Activated T-cell treated with anti-CD3 and anti-CD28 coated beads, Interleukin-2, amount 50 U/mL, for 4 hours (primary cell): ENCODE data around the gene ZBTB22. TPM values are rescaled to one million over a fixed set of nuclear protein-coding genes. Genes with fewer than 3 reads are reported as not detected.

Experiments used
- ATAC-seq, 2 donors: fragments of 200-7000 bp; cut with Tn5 transposase; one replicate each; pipeline ENCODE4 v1.10.0; 2021
- DNase-seq: peaks from one replicate; pipeline ENCODE4 v3.0.0-alpha.2; 2020
- H3K27me3 Mint-ChIP-seq: one replicate; pipeline ENCODE4 v1.8.0; 2021; ENCODE audit warnings: low read depth, mixed read lengths
- H3K36me3 Mint-ChIP-seq: one replicate; pipeline ENCODE4 v1.8.0; 2022; ENCODE audit warnings: mixed read lengths; ENCODE audit not compliant: insufficient read depth
- H3K4me1 Mint-ChIP-seq: one replicate; pipeline ENCODE4 v1.8.0; 2021; ENCODE audit warnings: low read depth, mixed read lengths
- H3K4me3 Mint-ChIP-seq: one replicate; pipeline ENCODE4 v1.8.0; 2021; ENCODE audit warnings: mild to moderate bottlenecking, moderate library complexity, mixed read lengths
- H3K9me3 Mint-ChIP-seq: one replicate; pipeline ENCODE4 v1.8.0; 2021; ENCODE audit warnings: mixed read lengths
- total RNA-seq, 3 donors: library from RNA; stranded (reverse); gene quantifications; one replicate each; pipeline ENCODE4 v1.2.1, GENCODE V29; 2021

ZBTB22 gene
- total RNA-seq, 3 donors from 2014 or later = 6.1 to 9.4 (median 8.9) TPM

GRCh38 chr6:33273129-33273923, 44.2 kb downstream of the ZBTB22 start:
- no peak for ATAC-seq
- Mint-ChIP-seq H3K27me3 (no peaks in the 10 kb centered on the region), H3K9me3 (no peaks in the 10 kb centered on the region), H3K36me3 (peaks cover 50% of the 10 kb centered on the region), H3K4me3 (peak overlapping the region; percentile 96), H3K4me1 (peaks cover 56% of the 10 kb centered on the region)
- DNase-seq = no peak

GRCh38 chr6:33272275-33273128, 45.0 kb downstream of the ZBTB22 start:
- Mint-ChIP-seq H3K36me3 (peaks cover 57% of the 10 kb centered on the region), H3K4me3 (peak overlapping the region; percentile 96), H3K4me1 (peaks cover 50% of the 10 kb centered on the region), H3K27me3 (no peaks in the 10 kb centered on the region), H3K9me3 (no peaks in the 10 kb centered on the region)
- no peak for DNase-seq
- ATAC-seq = peak; percentile 7

GRCh38 chr6:33271468-33272274, 45.9 kb downstream of the ZBTB22 start, which contains the start of the genes RPS18 and VPS52:
Gene RPS18, plus strand, starts transcription at chr6:33272075. Its CDS starts 45 bp downstream, at chr6:33272120.
Gene VPS52, minus strand, starts transcription at chr6:33271876. Its CDS starts 201 bp downstream, at chr6:33271675.
- H3K4me3 Mint-ChIP-seq = peak within 1 kb of the TSS; percentile 96
- ATAC-seq = peak; percentile 83 to 85
- peaks cover 46% of the 10 kb centered on the region for H3K4me1 Mint-ChIP-seq
- H3K27me3 Mint-ChIP-seq = no peaks in the 10 kb centered on the region
- no peaks in the 10 kb centered on the region for H3K9me3 Mint-ChIP-seq
- H3K36me3 Mint-ChIP-seq = peaks cover 64% of the 10 kb centered on the region
- DNase-seq = peak; percentile 88

GRCh38 chr6:33271117-33271467, 46.5 kb downstream of the ZBTB22 start:
- H3K36me3 Mint-ChIP-seq = peaks cover 63% of the 10 kb centered on the region
- no peak for DNase-seq
- H3K4me3 Mint-ChIP-seq = peak overlapping the region; percentile 96
- ATAC-seq = peak; percentile 17 to 29
- H3K9me3 Mint-ChIP-seq = no peaks in the 10 kb centered on the region
- H3K27me3 Mint-ChIP-seq = no peaks in the 10 kb centered on the region
- peaks cover 41% of the 10 kb centered on the region for H3K4me1 Mint-ChIP-seq

Other genes starting within 250 kb of the ZBTB22 start
- gene HLA-DPA1, start 244.1 kb downstream of the ZBTB22 start, total RNA-seq = 10 to 100 TPM; 18.0 to 31.5 (median 19.8) TPM
- 1 to 10 TPM; 6.0 to 9.8 (median 6.3) TPM for gene HLA-DPB1, start 241.8 kb downstream of the ZBTB22 start, total RNA-seq
- under 1 TPM; 0.48 to 0.98 (median 0.60) TPM for gene COL11A2, start 125.3 kb downstream of the ZBTB22 start, total RNA-seq
- gene RXRB, start 117.1 kb downstream of the ZBTB22 start, total RNA-seq = 10 to 100 TPM; 55.2 to 62.3 (median 60.8) TPM
- gene SLC39A7, start 116.9 kb downstream of the ZBTB22 start, total RNA-seq = 10 to 100 TPM; 68.7 to 78.3 (median 72.1) TPM
- gene HSD17B8, start 113.1 kb downstream of the ZBTB22 start, total RNA-seq = 10 to 100 TPM; 11.7 to 20.1 (median 19.4) TPM
- gene RING1, start 109.2 kb downstream of the ZBTB22 start, total RNA-seq = 10 to 100 TPM; 64.7 to 66.5 (median 66.3) TPM
- 10 to 100 TPM; 51.2 to 65.4 (median 63.5) TPM for gene VPS52, start 45.9 kb downstream of the ZBTB22 start, total RNA-seq
- gene RPS18, start 45.7 kb downstream of the ZBTB22 start, total RNA-seq = 1,000 to 10,000 TPM; 4,231 to 4,415 (median 4,409) TPM
- 1 to 10 TPM; 2.6 to 3.8 (median 3.7) TPM for gene B3GALT4, start 40.6 kb downstream of the ZBTB22 start, total RNA-seq
- gene WDR46, start 28.5 kb downstream of the ZBTB22 start, total RNA-seq = 100 to 1,000 TPM; 188 to 198 (median 197) TPM
- gene PFDN6, start 28.1 kb downstream of the ZBTB22 start, total RNA-seq = 100 to 1,000 TPM; 153 to 157 (median 153) TPM
- 10 to 100 TPM; 11.6 to 15.8 (median 15.4) TPM for gene RGL2, start 18.8 kb downstream of the ZBTB22 start, total RNA-seq
- gene TAPBP, start 3.7 kb downstream of the ZBTB22 start, total RNA-seq = 100 to 1,000 TPM; 265 to 315 (median 301) TPM
- gene DAXX, start 5.2 kb upstream of the ZBTB22 start, total RNA-seq = 10 to 100 TPM; 73.6 to 88.5 (median 81.5) TPM
- 1 to 10 TPM; 7.3 to 8.3 (median 7.4) TPM for gene KIFC1, start 74.1 kb upstream of the ZBTB22 start, total RNA-seq
- 10 to 100 TPM; 24.4 to 29.4 (median 26.8) TPM for gene PHF1, start 93.3 kb upstream of the ZBTB22 start, total RNA-seq
- gene CUTA, start 100.4 kb upstream of the ZBTB22 start, total RNA-seq = 10 to 100 TPM; 76.6 to 84.5 (median 79.2) TPM
- 10 to 100 TPM; 18.6 to 23.4 (median 20.2) TPM for gene SYNGAP1, start 102.3 kb upstream of the ZBTB22 start, total RNA-seq
- gene ZBTB9, start 136.8 kb upstream of the ZBTB22 start, total RNA-seq = 10 to 100 TPM; 22.9 to 23.4 (median 22.9) TPM